NOMO-1 (cell line): ENCODE results near the gene TAS2R16.

Source experiments
- DNase-seq, 2 experiments: peaks; one replicate each; lab custom pipeline; 2025; ENCODE audit not compliant: unreplicated experiment in 2 of 2; lab: John Stamatoyannopoulos, UW

TAS2R16 gene, protein sequence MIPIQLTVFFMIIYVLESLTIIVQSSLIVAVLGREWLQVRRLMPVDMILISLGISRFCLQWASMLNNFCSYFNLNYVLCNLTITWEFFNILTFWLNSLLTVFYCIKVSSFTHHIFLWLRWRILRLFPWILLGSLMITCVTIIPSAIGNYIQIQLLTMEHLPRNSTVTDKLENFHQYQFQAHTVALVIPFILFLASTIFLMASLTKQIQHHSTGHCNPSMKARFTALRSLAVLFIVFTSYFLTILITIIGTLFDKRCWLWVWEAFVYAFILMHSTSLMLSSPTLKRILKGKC

GRCh38 chr7:122995600-122995999 lies at the start of gene TAS2R16:
TAS2R16 (minus strand) TSS chr7:122995700; CDS start chr7:122995634, 66 bp downstream.
- no peak for DNase-seq

GRCh38 chr7:123043642-123044041 lies 48.1 kb upstream of the TAS2R16 start:
- no peak for DNase-seq

DNA sequence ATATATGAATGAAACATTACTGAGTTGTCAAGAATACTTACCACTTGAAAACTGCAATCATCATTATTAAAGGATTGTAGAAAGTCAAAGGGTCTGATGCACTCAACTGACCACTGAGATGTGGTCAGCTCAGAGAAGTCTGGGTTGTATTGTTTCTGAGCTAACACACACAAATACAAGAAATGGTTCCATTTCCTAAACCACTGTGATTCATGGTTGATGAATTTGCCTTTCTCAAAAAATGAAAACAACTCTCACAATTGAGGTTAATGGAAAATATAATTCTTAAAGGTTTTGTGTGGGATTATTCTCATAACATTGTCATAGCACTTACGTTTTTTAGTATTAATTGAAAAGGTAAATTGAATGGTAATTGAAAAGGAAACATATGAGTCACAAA lies 45.6 kb upstream of the TAS2R16 start:
- DNase-seq, result no peak

GRCh38 chr7:123039269-123039668 lies 43.8 kb upstream of the TAS2R16 start:
- DNase-seq, result no peak

GRCh38 chr7:123034106-123034505 lies 38.6 kb upstream of the TAS2R16 start:
- DNase-seq, result no peak

DNA sequence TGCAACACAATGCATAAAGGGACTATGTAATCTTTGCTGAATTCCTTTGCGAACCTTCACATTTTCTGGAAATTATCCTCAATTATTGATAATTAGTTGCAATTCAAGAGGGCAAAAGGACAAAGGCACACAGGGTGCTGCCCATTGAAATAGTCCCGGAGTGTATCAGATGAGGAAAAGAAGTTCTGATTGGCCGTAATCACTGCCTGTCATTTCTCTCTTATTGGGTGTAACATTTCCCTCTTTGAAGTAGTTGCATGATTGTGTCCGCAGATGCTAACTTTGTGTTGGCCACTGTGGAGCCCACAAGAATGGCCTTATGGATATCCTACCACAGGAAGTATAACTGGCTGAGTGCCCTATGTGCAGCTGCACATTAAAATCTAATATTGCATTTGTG lies 35.1 kb upstream of the TAS2R16 start:
- no peak for DNase-seq

GRCh38 chr7:123028339-123028738 lies 32.8 kb upstream of the TAS2R16 start:
- no peak for DNase-seq

- DNase-seq, result no peak
Observed at GRCh38 chr7:123026251-123026650, 30.8 kb upstream of the TAS2R16 start.

- no peak for DNase-seq
Observed at GRCh38 chr7:123024989-123025758, 29.7 kb upstream of the TAS2R16 start.

GRCh38 chr7:123023126-123023525 lies 27.6 kb upstream of the TAS2R16 start:
- DNase-seq, result no peak

DNA sequence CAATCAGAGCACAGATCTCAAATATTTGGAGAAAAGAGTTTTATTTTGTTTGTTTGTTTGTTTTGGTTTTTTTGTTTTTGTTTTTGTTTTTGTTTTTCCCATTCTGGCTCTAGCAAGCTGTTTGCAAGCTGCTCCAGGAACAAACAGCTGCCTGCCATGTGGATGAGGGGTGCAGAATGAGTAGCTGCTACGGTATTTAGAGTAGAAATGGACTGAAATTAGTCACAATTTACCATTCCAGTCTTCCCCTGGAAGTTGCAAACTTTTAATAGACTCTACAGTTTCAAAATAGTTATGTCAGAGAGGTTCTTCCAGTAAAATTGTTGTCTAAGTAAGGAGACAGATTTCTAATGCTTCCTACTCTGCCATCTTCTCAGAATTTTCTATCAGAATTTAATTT lies 27.1 kb upstream of the TAS2R16 start:
- DNase-seq, result no peak

GRCh38 chr7:123012435-123012834 lies 16.9 kb upstream of the TAS2R16 start:
- DNase-seq, result no peak

GRCh38 chr7:123011766-123012369 lies 16.4 kb upstream of the TAS2R16 start:
- DNase-seq, result no peak

DNA sequence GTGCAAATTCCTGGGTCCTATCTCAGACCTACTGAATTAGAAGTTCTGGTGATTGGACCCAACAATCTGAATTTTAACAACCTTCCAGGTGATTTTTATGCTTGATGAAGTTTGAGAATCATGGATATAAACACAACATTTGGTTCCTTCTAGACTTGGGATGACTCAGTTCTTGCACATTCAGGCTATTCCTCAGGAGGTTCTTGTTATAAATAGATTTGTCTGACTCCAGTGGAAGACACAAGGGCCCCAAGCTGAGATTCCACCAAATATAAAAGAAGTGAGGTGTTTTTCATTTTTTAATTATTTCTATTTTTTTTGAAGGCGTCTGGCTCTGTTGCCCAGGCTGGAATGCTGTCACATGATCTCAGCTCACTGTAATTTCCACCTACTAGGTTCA lies 9.4 kb upstream of the TAS2R16 start:
- no peak for DNase-seq

DNA sequence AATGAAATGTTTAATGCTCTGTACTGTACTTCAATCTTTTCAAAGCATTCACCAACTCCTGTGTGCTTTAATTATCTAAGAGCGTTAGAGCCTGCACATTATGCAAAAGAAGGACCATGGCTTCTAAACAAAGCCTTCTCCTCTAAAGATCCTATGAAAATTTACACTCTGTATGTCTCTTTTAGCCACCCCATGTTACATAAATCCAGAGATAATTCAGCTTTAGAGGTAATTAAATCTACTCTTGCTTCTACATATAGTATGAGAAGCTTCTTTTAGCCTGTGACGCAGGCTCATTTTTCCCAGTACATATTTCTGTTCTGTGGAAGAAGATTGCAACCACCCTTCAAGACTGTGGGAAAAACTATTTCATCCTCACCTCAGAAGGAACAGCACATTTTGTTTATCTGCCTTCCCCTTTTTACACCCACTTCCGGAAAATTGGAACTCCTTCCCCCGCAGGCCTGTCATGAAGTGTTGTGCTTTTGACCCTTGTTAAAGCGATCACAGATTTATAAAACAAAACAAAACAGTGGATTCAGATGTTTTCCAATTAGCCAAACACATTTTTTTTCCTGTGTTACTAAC lies 8.1 kb upstream of the TAS2R16 start:
- DNase-seq, result no peak

GRCh38 chr7:122989577-122989976 lies 5.9 kb downstream of the TAS2R16 start:
- no peak for DNase-seq

- no peak for DNase-seq
Observed at GRCh38 chr7:122989041-122989440, 6.5 kb downstream of the TAS2R16 start.

- no peak for DNase-seq
Observed at GRCh38 chr7:122988333-122988732, 7.2 kb downstream of the TAS2R16 start.

- no peak for DNase-seq
Observed at GRCh38 chr7:122987463-122987862, 8.0 kb downstream of the TAS2R16 start.

DNA sequence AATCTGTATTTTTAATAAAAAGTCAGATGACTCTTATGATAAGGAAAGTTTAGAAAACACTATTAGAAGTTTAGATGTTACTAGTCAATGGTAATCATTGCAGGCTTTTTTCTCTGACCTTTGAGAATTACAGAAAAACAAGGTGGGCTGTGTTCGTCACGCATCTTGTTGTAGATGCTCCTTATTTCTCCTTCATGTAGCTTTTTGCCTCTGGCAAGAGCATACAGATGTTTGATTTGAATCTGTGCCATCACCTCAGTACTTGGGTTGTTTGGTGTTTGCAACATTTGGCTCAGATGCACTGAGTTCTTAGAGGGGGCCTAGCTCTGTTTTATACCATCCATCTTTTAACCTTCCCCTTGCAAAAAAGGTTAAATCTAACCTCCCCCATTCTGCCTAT lies 11.5 kb downstream of the TAS2R16 start:
- no peak for DNase-seq

GRCh38 chr7:122983261-122983660 lies 12.2 kb downstream of the TAS2R16 start:
- DNase-seq, result no peak
